ENCODE measurements around the gene PIH1D1.

PIH1D1 gene

DNA sequence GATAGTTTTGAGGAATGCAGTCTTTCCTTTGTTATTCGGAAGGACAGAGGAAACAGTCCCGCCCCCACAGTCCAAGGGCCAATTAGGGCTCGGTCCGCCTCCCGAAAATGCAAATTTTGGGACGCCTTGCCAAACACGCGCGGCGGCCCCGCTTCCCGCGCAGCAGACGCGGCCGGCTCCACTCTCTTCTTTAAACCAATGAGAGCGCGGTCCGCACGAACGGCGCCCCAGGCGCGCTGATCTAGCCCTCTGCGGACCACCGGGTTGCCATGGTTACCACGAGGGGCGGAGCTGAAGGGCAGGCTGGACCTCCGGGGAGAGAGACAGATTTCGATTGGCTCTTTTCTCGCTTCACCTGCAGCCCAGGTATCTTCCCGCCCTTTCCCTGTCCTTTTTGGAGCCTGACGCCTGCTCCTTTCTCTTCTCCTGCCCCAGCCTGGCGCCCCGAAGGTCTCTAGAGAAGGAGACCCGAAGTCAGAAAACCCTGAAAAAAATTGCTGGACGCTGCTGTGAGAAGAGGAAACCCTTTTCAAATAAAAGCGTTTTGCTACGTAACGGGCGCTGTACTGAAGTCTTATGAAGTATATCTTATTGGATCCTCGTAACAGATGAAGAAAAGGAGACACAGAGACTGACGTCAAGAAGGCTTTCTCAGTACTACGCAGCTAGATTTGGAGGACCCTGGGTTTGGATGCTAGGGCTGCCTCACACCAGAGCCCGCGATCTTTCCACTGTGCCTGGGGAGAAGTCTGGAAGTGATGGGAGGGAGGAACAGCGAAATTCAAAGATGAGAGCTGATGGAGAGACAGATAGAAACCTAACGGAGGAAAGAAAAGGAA is 30.4 kb downstream of the PIH1D1 start (continued):
- TF ChIP-seq FEZF1 (tag by site-specific recombination; IDR thresholded peaks at IDR 0.05) (no peak), ZNF335 (tag by site-specific recombination; conservative IDR thresholded peaks at IDR 0.05) (peak; percentile 70), ZNF19 (tag by site-specific recombination; IDR thresholded peaks at IDR 0.05; ENCODE audit: low read depth) (no peak)
- TF ChIP-seq, protein P1, sequence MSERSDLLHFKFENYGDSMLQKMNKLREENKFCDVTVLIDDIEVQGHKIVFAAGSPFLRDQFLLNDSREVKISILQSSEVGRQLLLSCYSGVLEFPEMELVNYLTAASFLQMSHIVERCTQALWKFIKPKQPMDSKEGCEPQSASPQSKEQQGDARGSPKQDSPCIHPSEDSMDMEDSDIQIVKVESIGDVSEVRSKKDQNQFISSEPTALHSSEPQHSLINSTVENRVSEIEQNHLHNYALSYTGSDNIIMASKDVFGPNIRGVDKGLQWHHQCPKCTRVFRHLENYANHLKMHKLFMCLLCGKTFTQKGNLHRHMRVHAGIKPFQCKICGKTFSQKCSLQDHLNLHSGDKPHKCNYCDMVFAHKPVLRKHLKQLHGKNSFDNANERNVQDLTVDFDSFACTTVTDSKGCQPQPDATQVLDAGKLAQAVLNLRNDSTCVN (tag by site-specific recombination; optimal IDR thresholded peaks at IDR 0.05): peak; percentile 49

DNA sequence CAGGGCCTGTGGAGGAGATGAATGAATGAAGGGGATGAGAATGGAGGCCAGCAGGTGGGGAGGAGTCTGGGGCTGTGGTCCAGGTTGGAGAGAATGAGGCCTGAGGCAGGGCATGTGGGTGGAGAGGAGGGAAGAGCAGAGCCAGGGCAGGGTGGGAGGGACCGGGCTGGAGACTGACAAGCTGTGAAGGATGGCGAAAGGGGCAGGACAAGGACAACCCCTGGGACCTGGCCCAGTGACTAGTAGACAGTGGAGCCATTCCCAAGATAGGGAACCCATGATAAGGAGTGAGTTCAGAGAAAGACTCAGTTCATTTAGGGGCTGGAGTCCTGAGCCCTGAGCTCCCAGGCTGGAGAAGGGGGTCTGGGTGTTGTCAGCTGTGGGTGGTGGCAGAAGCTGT is 31.4 kb downstream of the PIH1D1 start:
- ChIA-PET POLR2A (no interaction called here), CTCF (interaction anchor here (1.1 to 4.5 kb wide), 5 partner anchors 9 to 38 kb away, joined by 3 to 28 read pairs (median 10); no protein-coding TSS in a partner anchor)
- H3K27ac ChIP-seq (ENCODE audit: extremely low read depth, low read depth, low read length): no peak overlapping the region
- TF ChIP-seq ZFHX2 (tag by site-specific recombination; conservative IDR thresholded peaks at IDR 0.05): peak; percentile 58
- TF ChIP-seq, protein P2, sequence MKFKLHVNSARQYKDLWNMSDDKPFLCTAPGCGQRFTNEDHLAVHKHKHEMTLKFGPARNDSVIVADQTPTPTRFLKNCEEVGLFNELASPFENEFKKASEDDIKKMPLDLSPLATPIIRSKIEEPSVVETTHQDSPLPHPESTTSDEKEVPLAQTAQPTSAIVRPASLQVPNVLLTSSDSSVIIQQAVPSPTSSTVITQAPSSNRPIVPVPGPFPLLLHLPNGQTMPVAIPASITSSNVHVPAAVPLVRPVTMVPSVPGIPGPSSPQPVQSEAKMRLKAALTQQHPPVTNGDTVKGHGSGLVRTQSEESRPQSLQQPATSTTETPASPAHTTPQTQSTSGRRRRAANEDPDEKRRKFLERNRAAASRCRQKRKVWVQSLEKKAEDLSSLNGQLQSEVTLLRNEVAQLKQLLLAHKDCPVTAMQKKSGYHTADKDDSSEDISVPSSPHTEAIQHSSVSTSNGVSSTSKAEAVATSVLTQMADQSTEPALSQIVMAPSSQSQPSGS (tag by site-specific recombination; IDR thresholded peaks at IDR 0.05; ENCODE audit: low read depth): no peak
- TF ChIP-seq ZNF624 (tag by site-specific recombination; IDR thresholded peaks at IDR 0.05): no peak
- H3K4me3 ChIP-seq (ENCODE audit: low read depth, low read length): no peak overlapping the region
- no peaks in the 10 kb centered on the region for H3K9me3 ChIP-seq (ENCODE audit: control insufficient read depth, insufficient read depth, low read depth, low read length)
- H3K4me1 ChIP-seq (ENCODE audit: control insufficient read depth, insufficient read depth, low read length): peaks cover 5% of the 10 kb centered on the region
- no peaks in the 10 kb centered on the region for H3K36me3 ChIP-seq (ENCODE audit: control insufficient read depth in 2 of 2, insufficient read depth in 1 of 2, low read length in 2 of 2)

DNA sequence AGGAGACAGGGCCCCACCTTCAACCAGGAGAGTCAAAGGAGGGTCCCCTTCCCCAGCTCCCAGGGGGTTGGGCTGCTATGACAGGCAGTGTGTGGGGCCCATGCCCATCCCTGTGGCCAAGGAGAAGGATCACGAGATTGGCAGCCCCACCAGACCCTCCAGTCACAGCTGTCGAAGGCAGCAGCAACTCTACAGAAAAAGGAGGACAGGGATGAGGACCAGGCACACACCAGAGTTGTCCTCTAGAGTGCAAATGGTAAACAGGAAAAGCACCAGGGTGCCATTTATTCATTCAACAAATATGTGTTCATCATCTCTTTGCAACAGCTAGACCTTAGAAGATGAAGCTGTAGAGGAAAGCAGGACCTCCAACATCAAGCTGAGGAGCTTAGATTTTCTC is 32.4 kb downstream of the PIH1D1 start:
- peaks cover 5% of the 10 kb centered on the region for H3K4me1 ChIP-seq (ENCODE audit: control insufficient read depth, insufficient read depth, low read length)
- TF ChIP-seq ZNF184 (tag by site-specific recombination; IDR thresholded peaks at IDR 0.05): no peak
- no peak for TF ChIP-seq ZNF138 (tag by site-specific recombination; IDR thresholded peaks at IDR 0.05; ENCODE audit: borderline replicate concordance)
- TF ChIP-seq YY1 (tag by site-specific recombination; IDR thresholded peaks at IDR 0.05): no peak
- TF ChIP-seq BCL11A (tag by site-specific recombination; IDR thresholded peaks at IDR 0.05; ENCODE audit: low read depth): no peak
- TF ChIP-seq ZSCAN16 (tag by site-specific recombination; IDR thresholded peaks at IDR 0.05): no peak
- no peak for TF ChIP-seq ZNF473 (tag by site-specific recombination; IDR thresholded peaks at IDR 0.05)
- TF ChIP-seq, protein P3, sequence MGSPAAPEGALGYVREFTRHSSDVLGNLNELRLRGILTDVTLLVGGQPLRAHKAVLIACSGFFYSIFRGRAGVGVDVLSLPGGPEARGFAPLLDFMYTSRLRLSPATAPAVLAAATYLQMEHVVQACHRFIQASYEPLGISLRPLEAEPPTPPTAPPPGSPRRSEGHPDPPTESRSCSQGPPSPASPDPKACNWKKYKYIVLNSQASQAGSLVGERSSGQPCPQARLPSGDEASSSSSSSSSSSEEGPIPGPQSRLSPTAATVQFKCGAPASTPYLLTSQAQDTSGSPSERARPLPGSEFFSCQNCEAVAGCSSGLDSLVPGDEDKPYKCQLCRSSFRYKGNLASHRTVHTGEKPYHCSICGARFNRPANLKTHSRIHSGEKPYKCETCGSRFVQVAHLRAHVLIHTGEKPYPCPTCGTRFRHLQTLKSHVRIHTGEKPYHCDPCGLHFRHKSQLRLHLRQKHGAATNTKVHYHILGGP (tag by site-specific recombination; IDR thresholded peaks at IDR 0.05): no peak
- no peak for TF ChIP-seq ZNF335 (tag by site-specific recombination; conservative IDR thresholded peaks at IDR 0.05)
- TF ChIP-seq REPIN1 (tag by site-specific recombination; IDR thresholded peaks at IDR 0.05; ENCODE audit: low read depth): no peak
- TF ChIP-seq KLF9 (tag by site-specific recombination; IDR thresholded peaks at IDR 0.05; ENCODE audit: low read depth): no peak
- TF ChIP-seq, protein P4, sequence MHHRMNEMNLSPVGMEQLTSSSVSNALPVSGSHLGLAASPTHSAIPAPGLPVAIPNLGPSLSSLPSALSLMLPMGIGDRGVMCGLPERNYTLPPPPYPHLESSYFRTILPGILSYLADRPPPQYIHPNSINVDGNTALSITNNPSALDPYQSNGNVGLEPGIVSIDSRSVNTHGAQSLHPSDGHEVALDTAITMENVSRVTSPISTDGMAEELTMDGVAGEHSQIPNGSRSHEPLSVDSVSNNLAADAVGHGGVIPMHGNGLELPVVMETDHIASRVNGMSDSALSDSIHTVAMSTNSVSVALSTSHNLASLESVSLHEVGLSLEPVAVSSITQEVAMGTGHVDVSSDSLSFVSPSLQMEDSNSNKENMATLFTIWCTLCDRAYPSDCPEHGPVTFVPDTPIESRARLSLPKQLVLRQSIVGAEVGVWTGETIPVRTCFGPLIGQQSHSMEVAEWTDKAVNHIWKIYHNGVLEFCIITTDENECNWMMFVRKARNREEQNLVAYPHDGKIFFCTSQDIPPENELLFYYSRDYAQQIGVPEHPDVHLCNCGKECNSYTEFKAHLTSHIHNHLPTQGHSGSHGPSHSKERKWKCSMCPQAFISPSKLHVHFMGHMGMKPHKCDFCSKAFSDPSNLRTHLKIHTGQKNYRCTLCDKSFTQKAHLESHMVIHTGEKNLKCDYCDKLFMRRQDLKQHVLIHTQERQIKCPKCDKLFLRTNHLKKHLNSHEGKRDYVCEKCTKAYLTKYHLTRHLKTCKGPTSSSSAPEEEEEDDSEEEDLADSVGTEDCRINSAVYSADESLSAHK (tag by site-specific recombination; IDR thresholded peaks at IDR 0.05): no peak
- TF ChIP-seq OSR2 (tag by site-specific recombination; IDR thresholded peaks at IDR 0.05): no peak
- no peak for TF ChIP-seq SCRT1 (tag by site-specific recombination; IDR thresholded peaks at IDR 0.05; ENCODE audit: borderline replicate concordance)
- TF ChIP-seq, protein P5, sequence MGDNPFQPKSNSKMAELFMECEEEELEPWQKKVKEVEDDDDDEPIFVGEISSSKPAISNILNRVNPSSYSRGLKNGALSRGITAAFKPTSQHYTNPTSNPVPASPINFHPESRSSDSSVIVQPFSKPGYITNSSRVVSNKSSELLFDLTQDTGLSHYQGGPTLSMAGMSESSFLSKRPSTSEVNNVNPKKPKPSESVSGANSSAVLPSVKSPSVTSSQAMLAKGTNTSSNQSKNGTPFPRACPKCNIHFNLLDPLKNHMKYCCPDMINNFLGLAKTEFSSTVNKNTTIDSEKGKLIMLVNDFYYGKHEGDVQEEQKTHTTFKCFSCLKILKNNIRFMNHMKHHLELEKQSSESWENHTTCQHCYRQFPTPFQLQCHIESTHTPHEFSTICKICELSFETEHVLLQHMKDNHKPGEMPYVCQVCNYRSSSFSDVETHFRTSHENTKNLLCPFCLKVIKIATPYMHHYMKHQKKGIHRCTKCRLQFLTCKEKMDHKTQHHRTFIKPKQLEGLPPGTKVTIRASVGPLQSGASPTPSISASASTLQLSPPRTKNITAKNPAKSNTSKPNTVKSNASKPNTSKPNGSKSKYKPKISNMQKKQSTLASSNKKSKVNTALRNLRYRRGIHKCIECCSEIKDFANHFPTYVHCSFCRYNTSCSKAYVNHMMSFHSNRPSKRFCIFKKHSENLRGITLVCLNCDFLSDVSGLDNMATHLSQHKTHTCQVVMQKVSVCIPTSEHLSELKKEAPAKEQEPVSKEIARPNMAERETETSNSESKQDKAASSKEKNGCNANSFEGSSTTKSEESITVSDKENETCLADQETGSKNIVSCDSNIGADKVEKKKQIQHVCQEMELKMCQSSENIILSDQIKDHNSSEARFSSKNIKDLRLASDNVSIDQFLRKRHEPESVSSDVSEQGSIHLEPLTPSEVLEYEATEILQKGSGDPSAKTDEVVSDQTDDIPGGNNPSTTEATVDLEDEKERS (tag by site-specific recombination; IDR thresholded peaks at IDR 0.05): no peak
- ChIA-PET CTCF (interaction anchor here (0.5 to 4.5 kb wide), 5 partner anchors 8 to 54 kb away, joined by 3 to 28 read pairs (median 6); no protein-coding TSS in a partner anchor), POLR2A (interaction anchor here (0.5 kb wide), 1 partner anchor 420 kb away, joined by 3 read pairs; no protein-coding TSS in a partner anchor)
- no peak overlapping the region for H3K27ac ChIP-seq (ENCODE audit: extremely low read depth, low read depth, low read length)
- H3K9me3 ChIP-seq (ENCODE audit: control insufficient read depth, insufficient read depth, low read depth, low read length): no peaks in the 10 kb centered on the region
- no peaks in the 10 kb centered on the region for H3K36me3 ChIP-seq (ENCODE audit: control insufficient read depth in 2 of 2, insufficient read depth in 1 of 2, low read length in 2 of 2)
- H3K4me3 ChIP-seq (ENCODE audit: low read depth, low read length): no peak overlapping the region
